IMR-90 (cell line): ENCODE measurements around the gene FAM234A. TPM values are rescaled to one million over a fixed set of nuclear protein-coding genes. Genes with fewer than 3 reads are reported as not detected.
"Not testable (repeated sequence)": the region's sequence is repeated elsewhere in the genome, so short reads cannot be mapped to it uniquely, and the experiment has no call there.

Source experiments
- ATAC-seq: fragments of 200-7000 bp; cut with Tn5 transposase; 2 replicates; pipeline ENCODE4 v1.9.1; 2020; ENCODE audit warnings: low read depth, mild to moderate bottlenecking, moderate library complexity
- BruUV-seq: library from RNA; stranded (reverse); fragments of 400-500 nt; replicated peaks from 2 replicates; lab custom pipeline; 2021; lab: Mats Ljungman, UMichigan
- CTCF ChIA-PET: fragments of 300-600 bp; formaldehyde crosslinking; extraction: SDS; loops from one replicate; lab custom pipeline; 2021; ENCODE audit warnings: antibody characterized with exemption; lab: Yijun Ruan, JAX
- POLR2A ChIA-PET: fragments of 300-600 bp; sonication (Branson Sonifier 250); formaldehyde crosslinking; loops from one replicate; lab custom pipeline; 2022; ENCODE audit warnings: antibody characterized with exemption; ENCODE audit not compliant: unreplicated experiment; lab: Charles Lee
- DNase-seq: peaks from one replicate; pipeline ENCODE4 v3.0.0; 2013
- H2AFZ ChIP-seq: replicated peaks from 2 replicates; pipeline ENCODE3; 2013; ENCODE audit warnings: low read length, mild to moderate bottlenecking; ENCODE audit not compliant: poor library complexity
- H2AK5ac ChIP-seq: 2 replicates; pipeline ENCODE4 v1.6.1; 2013; ENCODE audit warnings: low read depth, low read length, inconsistent platforms
- H2AK9ac ChIP-seq: replicated peaks from 2 replicates; pipeline ENCODE3; 2013; ENCODE audit warnings: mild to moderate bottlenecking, low read depth, low read length, moderate library complexity; ENCODE audit not compliant: poor library complexity
- H2BK120ac ChIP-seq: 2 replicates; pipeline ENCODE4 v1.6.1; 2013; ENCODE audit warnings: low read depth, low read length, inconsistent platforms
- H2BK15ac ChIP-seq: 3 replicates; pipeline ENCODE4 v1.6.1; 2013; ENCODE audit warnings: low read depth, low read length, inconsistent platforms
- H2BK20ac ChIP-seq: 2 replicates; pipeline ENCODE4 v1.6.1; 2013; ENCODE audit warnings: low read depth, mild to moderate bottlenecking, inconsistent platforms, low read length, moderate library complexity
- H2BK5ac ChIP-seq: 2 replicates; pipeline ENCODE4 v1.6.1; 2013; ENCODE audit warnings: mild to moderate bottlenecking, low read depth, low read length, inconsistent platforms; ENCODE audit not compliant: poor library complexity, severe bottlenecking
- H3K14ac ChIP-seq: replicated peaks from 2 replicates; pipeline ENCODE4 v1.6.1; 2013; ENCODE audit warnings: low read depth, low read length, inconsistent platforms
- H3K18ac ChIP-seq: 2 replicates; pipeline ENCODE4 v1.6.1; 2013; ENCODE audit warnings: low read depth, low read length, control low read depth
- H3K23ac ChIP-seq: 2 replicates; pipeline ENCODE4 v1.6.1; 2013; ENCODE audit warnings: low read depth, low read length, inconsistent platforms
- H3K27ac ChIP-seq: 2 replicates; pipeline ENCODE4 v1.5.1; 2013; ENCODE audit warnings: mild to moderate bottlenecking, control low read depth, low read length; ENCODE audit not compliant: insufficient read depth
- H3K27me3 ChIP-seq: 2 replicates; pipeline ENCODE4 v1.6.1; 2013; ENCODE audit warnings: low read length; ENCODE audit not compliant: control insufficient read depth, insufficient read depth
- H3K36me3 ChIP-seq: 2 replicates; pipeline ENCODE4 v1.6.1; 2013; ENCODE audit warnings: low read length, mixed read lengths; ENCODE audit not compliant: control insufficient read depth, insufficient read depth
- H3K4ac ChIP-seq: 2 replicates; pipeline ENCODE4 v1.6.1; 2013; ENCODE audit warnings: low read depth, low read length, inconsistent platforms
- H3K4me1 ChIP-seq: 2 replicates; pipeline ENCODE4 v1.6.1; 2013; ENCODE audit warnings: low read length, mixed read lengths; ENCODE audit not compliant: control insufficient read depth, insufficient read depth
- H3K4me2 ChIP-seq: 2 replicates; pipeline ENCODE4 v1.6.1; 2013; ENCODE audit warnings: low read depth, mild to moderate bottlenecking, control low read depth, low read length, moderate library complexity
- H3K4me3 ChIP-seq: 2 replicates; pipeline ENCODE4 v1.5.1; 2013; ENCODE audit warnings: low read depth, mild to moderate bottlenecking, control low read depth, low read length, moderate library complexity; ENCODE audit not compliant: insufficient read depth
- H3K56ac ChIP-seq: 2 replicates; pipeline ENCODE4 v1.6.1; 2013; ENCODE audit warnings: low read length, inconsistent platforms; ENCODE audit not compliant: insufficient read depth; ENCODE audit errors: extremely low read depth
- H3K79me1 ChIP-seq, 2 experiments: 2 replicates each; pipeline ENCODE4 v1.6.1; 2013; ENCODE audit warnings: low read length in 2 of 2, inconsistent platforms in 1 of 2, low read depth in 1 of 2
- H3K9ac ChIP-seq: 2 replicates; pipeline ENCODE4 v1.6.1; 2013; ENCODE audit warnings: low read depth, low read length, control low read depth
- H3K9me1 ChIP-seq: 2 replicates; pipeline ENCODE4 v1.6.1; 2013; ENCODE audit warnings: low read length, inconsistent platforms; ENCODE audit not compliant: insufficient read depth
- H3K9me3 ChIP-seq: 2 replicates; pipeline ENCODE4 v1.6.1; 2013; ENCODE audit warnings: low read length; ENCODE audit not compliant: control insufficient read depth, insufficient read depth
- H4K20me1 ChIP-seq: 2 replicates; pipeline ENCODE4 v1.6.1; 2013; ENCODE audit warnings: low read length, inconsistent platforms; ENCODE audit not compliant: insufficient read depth
- H4K5ac ChIP-seq: 2 replicates; pipeline ENCODE4 v1.6.1; 2013; ENCODE audit warnings: mild to moderate bottlenecking, low read depth, low read length, control low read depth
- H4K8ac ChIP-seq, 2 experiments: 2 replicates each; pipeline ENCODE4 v1.6.1; 2013; ENCODE audit warnings: low read depth in 2 of 2, low read length in 2 of 2, control low read depth in 1 of 2, inconsistent platforms in 1 of 2
- H4K91ac ChIP-seq: 2 replicates; pipeline ENCODE4 v1.6.1; 2013; ENCODE audit warnings: low read depth, low read length, inconsistent platforms; ENCODE audit not compliant: insufficient read depth
- WGBS, 2 experiments: methylation state at CpG; one replicate each; pipeline versions ENCODE4 v1.1.5 to v1.1.7; 2013; ENCODE audit warnings: missing lambda C conversion rate in 2 of 2; ENCODE audit not compliant: insufficient read length in 1 of 2; ENCODE audit errors: extremely low coverage in 2 of 2; 5-methylcytosine and 5-hydroxymethylcytosine counted together
- dilution Hi-C: fragments of 300-500 bp; cut with HindIII; formaldehyde crosslinking; loops from one replicate; pipeline ENCODE4 v1.14.3; 2018; ENCODE audit warnings: low sequenced_read_pairs; ENCODE audit not compliant: unreplicated experiment
- in situ Hi-C: fragments of 300-500 bp; cut with MboI; formaldehyde crosslinking; loops from 3 replicates; pipeline ENCODE4 v1.14.3; 2019; ENCODE audit warnings: low sequenced_read_pairs, inconsistent platforms, mixed read lengths
- intact Hi-C: fragments of 100-400 bp; cut with micrococcal nuclease; formaldehyde crosslinking; loops from 2 replicates; pipeline ENCODE4 v1.10.0; 2022
- polyA plus RNA-seq, 3 experiments: library from polyadenylated mRNA; depleted of rRNA; stranded (reverse); fragments of >200 nt; gene quantifications; 2 replicates each; pipeline ENCODE4 v1.2.3, GENCODE V29; 2012; ENCODE audit warnings: low replicate concordance in 1 of 3
- total RNA-seq: library from RNA; depleted of rRNA; stranded (reverse); fragments of >200 nt; gene quantifications from 2 replicates; pipeline ENCODE4 v1.2.3, GENCODE V29; 2012

FAM234A gene
- total and polyA plus RNA-seq, 2 of the 4 experiments (the other 2 are of a cell fraction) = 30.3 to 64.2 TPM

GRCh38 chr16:230351-230750, 4.3 kb upstream of the FAM234A start:
- H2BK15ac ChIP-seq, BruUV-seq, ATAC-seq, H3K4me2 ChIP-seq, H3K56ac ChIP-seq, dilution Hi-C loops, H2BK120ac ChIP-seq, H2BK20ac ChIP-seq, H3K4ac ChIP-seq, DNase-seq, in situ Hi-C loops, H2BK5ac ChIP-seq, H3K9ac ChIP-seq, H4K8ac ChIP-seq, H3K4me1 ChIP-seq, H4K5ac ChIP-seq, H2AFZ ChIP-seq, H2AK9ac ChIP-seq, CTCF ChIA-PET, H3K9me3 ChIP-seq, H3K9me1 ChIP-seq, H2AK5ac ChIP-seq, H3K4me3 ChIP-seq, H3K27ac ChIP-seq, H3K27me3 ChIP-seq, H3K23ac ChIP-seq, H4K91ac ChIP-seq, H3K14ac ChIP-seq, POLR2A ChIA-PET, intact Hi-C loops, H3K18ac ChIP-seq: not testable (repeated sequence)
- Histone ChIP-seq H3K36me3 (peaks cover 11% of the 10 kb centered on the region), H4K20me1 (peaks cover 42% of the 10 kb centered on the region), H3K79me1 (peaks cover 6 to 35% of the 10 kb centered on the region in 2 experiments; a peak in 3 of 4 replicates)
- WGBS, 2 experiments = 89% methylated on average over 12 of the region's 18 CpGs; no CpG with 5 or more reads in 1 of the 2 experiments
